ENCODE measurements around the gene CRYAB.

The CRYAB gene

GRCh38 chr11:111941963-111942362 lies 30.4 kb upstream of the CRYAB start:
- DNase-seq (ENCODE audit: extremely low spot score): no peak
- ChIA-PET POLR2A (interaction anchor here (2.2 kb wide), 1 partner anchor 15 kb away, joined by 9 read pairs; no protein-coding TSS in a partner anchor), CTCF (no interaction called here)
- TF ChIP-seq NFRKB (IDR thresholded peaks at IDR 0.05): no peak
- TF ChIP-seq HDGF (IDR thresholded peaks at IDR 0.05; ENCODE audit: borderline replicate concordance): no peak
- TF ChIP-seq TARDBP (IDR thresholded peaks at IDR 0.05): no peak
- no peak for TF ChIP-seq SP1 (IDR thresholded peaks at IDR 0.05)
- TF ChIP-seq FOXM1 (IDR thresholded peaks at IDR 0.05; ENCODE audit: borderline replicate concordance): no peak
- TF ChIP-seq L3MBTL2 (conservative IDR thresholded peaks at IDR 0.05): no peak
- no peak for TF ChIP-seq CTBP1 (IDR thresholded peaks at IDR 0.05; ENCODE audit: borderline replicate concordance)
- TF ChIP-seq FOXK2 (IDR thresholded peaks at IDR 0.05): no peak
- TF ChIP-seq SUZ12 (IDR thresholded peaks at IDR 0.05): no peak
- TF ChIP-seq ARNT (IDR thresholded peaks at IDR 0.05): no peak
- TF ChIP-seq ELF4 (IDR thresholded peaks at IDR 0.05): no peak
- no peak for TF ChIP-seq PKNOX1 (IDR thresholded peaks at IDR 0.05)
- no peak for TF ChIP-seq FOXA1 (IDR thresholded peaks at IDR 0.05)

- ChIA-PET CTCF (no interaction called here), POLR2A (interaction anchor here (1.6 to 2.0 kb wide), 2 partner anchors 14 to 146 kb away, joined by 4 to 9 read pairs; partner anchors contain the start of genes SDHD and TIMM8B)
- DNase-seq (ENCODE audit: extremely low spot score): no peak
- TF ChIP-seq BHLHE40 (IDR thresholded peaks at IDR 0.05; ENCODE audit: borderline replicate concordance): no peak
- no peak for TF ChIP-seq FOXA1 (IDR thresholded peaks at IDR 0.05)
- TF ChIP-seq SUZ12 (IDR thresholded peaks at IDR 0.05): no peak
- no peak for TF ChIP-seq ZNF384 (IDR thresholded peaks at IDR 0.05)
- no peak for TF ChIP-seq CTBP1 (IDR thresholded peaks at IDR 0.05; ENCODE audit: borderline replicate concordance)
- TF ChIP-seq LEF1 (IDR thresholded peaks at IDR 0.05; ENCODE audit: borderline replicate concordance): no peak
- no peak for TF ChIP-seq SP1 (IDR thresholded peaks at IDR 0.05)
- no peak for TF ChIP-seq HDGF (IDR thresholded peaks at IDR 0.05; ENCODE audit: borderline replicate concordance)
- no peak for TF ChIP-seq FOXK2 (IDR thresholded peaks at IDR 0.05)
- TF ChIP-seq ELF4 (IDR thresholded peaks at IDR 0.05): no peak
- no peak for TF ChIP-seq NFRKB (IDR thresholded peaks at IDR 0.05)
- no peak for TF ChIP-seq L3MBTL2 (conservative IDR thresholded peaks at IDR 0.05)
- no peak for TF ChIP-seq TARDBP (IDR thresholded peaks at IDR 0.05)
Measured at GRCh38 chr11:111939836-111940604, 28.4 kb upstream of the CRYAB start.

GRCh38 chr11:111938687-111939160 lies 27.2 kb upstream of the CRYAB start:
- DNase-seq (ENCODE audit: extremely low spot score): no peak
- ChIA-PET POLR2A (interaction anchor here (0.5 to 2.6 kb wide), 6 partner anchors 12 to 148 kb away, joined by 3 to 11 read pairs (median 7); partner anchors contain the start of genes DLAT, SDHD and TIMM8B), CTCF (interaction anchor here (0.6 to 1.3 kb wide), 3 partner anchors 25 to 143 kb away, joined by 3 to 5 read pairs (median 4); no protein-coding TSS in a partner anchor)
- TF ChIP-seq ZNF384 (IDR thresholded peaks at IDR 0.05) (no peak), FOXA1 (IDR thresholded peaks at IDR 0.05) (no peak)

- CTCF ChIA-PET: interaction anchor here (0.6 to 0.7 kb wide), 3 partner anchors 16 to 1321 kb away, joined by 3 to 4 read pairs (median 3); no protein-coding TSS in a partner anchor
- no peak for TF ChIP-seq PKNOX1 (IDR thresholded peaks at IDR 0.05)
- no peak for TF ChIP-seq ZNF384 (IDR thresholded peaks at IDR 0.05)
- TF ChIP-seq ELF4 (IDR thresholded peaks at IDR 0.05): no peak
- TF ChIP-seq NFRKB (IDR thresholded peaks at IDR 0.05): no peak
- TF ChIP-seq BHLHE40 (IDR thresholded peaks at IDR 0.05; ENCODE audit: borderline replicate concordance): no peak
- no peak for TF ChIP-seq SP1 (IDR thresholded peaks at IDR 0.05)
- TF ChIP-seq TARDBP (IDR thresholded peaks at IDR 0.05): no peak
- TF ChIP-seq ARNT (IDR thresholded peaks at IDR 0.05): no peak
- TF ChIP-seq HDGF (IDR thresholded peaks at IDR 0.05; ENCODE audit: borderline replicate concordance): no peak
- no peak for TF ChIP-seq SUZ12 (IDR thresholded peaks at IDR 0.05)
- no peak for TF ChIP-seq CTBP1 (IDR thresholded peaks at IDR 0.05; ENCODE audit: borderline replicate concordance)
- TF ChIP-seq FOXA1 (IDR thresholded peaks at IDR 0.05): no peak
- TF ChIP-seq FOXM1 (IDR thresholded peaks at IDR 0.05; ENCODE audit: borderline replicate concordance): no peak
- no peak for TF ChIP-seq FOXK2 (IDR thresholded peaks at IDR 0.05)
- TF ChIP-seq L3MBTL2 (conservative IDR thresholded peaks at IDR 0.05): no peak
- no peak for TF ChIP-seq LEF1 (IDR thresholded peaks at IDR 0.05; ENCODE audit: borderline replicate concordance)
- POLR2A ChIA-PET: interaction anchor here (0.6 to 2.6 kb wide), 6 partner anchors 11 to 127 kb away, joined by 3 to 14 read pairs (median 7); partner anchors contain the start of gene DLAT
Measured at GRCh38 chr11:111937844-111938243, 26.3 kb upstream of the CRYAB start.

GRCh38 chr11:111937461-111937769 lies 25.8 kb upstream of the CRYAB start:
- ChIA-PET POLR2A (interaction anchor here (0.6 to 2.6 kb wide), 5 partner anchors 11 to 127 kb away, joined by 3 to 14 read pairs (median 5); partner anchors contain the start of gene DLAT), CTCF (interaction anchor here (0.6 to 0.7 kb wide), 3 partner anchors 16 to 1322 kb away, joined by 3 to 4 read pairs (median 3); no protein-coding TSS in a partner anchor)
- TF ChIP-seq FOXA1 (IDR thresholded peaks at IDR 0.05): no peak
- no peak for TF ChIP-seq L3MBTL2 (conservative IDR thresholded peaks at IDR 0.05)
- no peak for TF ChIP-seq ARNT (IDR thresholded peaks at IDR 0.05)
- no peak for TF ChIP-seq ZNF384 (IDR thresholded peaks at IDR 0.05)
- TF ChIP-seq CTBP1 (IDR thresholded peaks at IDR 0.05; ENCODE audit: borderline replicate concordance): no peak
- TF ChIP-seq NFRKB (IDR thresholded peaks at IDR 0.05): no peak
- TF ChIP-seq TARDBP (IDR thresholded peaks at IDR 0.05): no peak
- no peak for TF ChIP-seq SP1 (IDR thresholded peaks at IDR 0.05)
- TF ChIP-seq FOXK2 (IDR thresholded peaks at IDR 0.05): no peak
- TF ChIP-seq ELF4 (IDR thresholded peaks at IDR 0.05): no peak
- TF ChIP-seq SUZ12 (IDR thresholded peaks at IDR 0.05): no peak
- no peak for TF ChIP-seq LEF1 (IDR thresholded peaks at IDR 0.05; ENCODE audit: borderline replicate concordance)
- TF ChIP-seq PKNOX1 (IDR thresholded peaks at IDR 0.05): no peak
- DNase-seq (ENCODE audit: extremely low spot score): no peak

More at GRCh38 chr11:111937844-111938243, 26.3 kb upstream of the CRYAB start:
- no peak for DNase-seq (ENCODE audit: extremely low spot score)

Measured in HEK293T (cell line).